HepG2 (cell line): ENCODE results near the gene ZNF782. TPM values are rescaled to one million over a fixed set of nuclear protein-coding genes. Genes with fewer than 3 reads are reported as not detected.

Source experiments
- ATAC-seq: fragments of 200-7000 bp; cut with Tn5 transposase; 3 replicates; pipeline ENCODE4 v1.9.1; 2020; ENCODE audit warnings: mild to moderate bottlenecking, moderate library complexity
- BruUV-seq: library from RNA; stranded (reverse); fragments of 400-500 nt; replicated peaks from 2 replicates; lab custom pipeline; 2021; lab: Mats Ljungman, UMichigan
- CTCF ChIA-PET: fragments of 300-600 bp; formaldehyde crosslinking; extraction: SDS; loops from one replicate; lab custom pipeline; 2021; ENCODE audit warnings: low total read pairs, inconsistent platforms, low intra/inter-chr PET ratio; lab: Yijun Ruan, JAX
- POLR2A ChIA-PET: fragments of 350-600 bp; sonication (Branson Sonifier 250); formaldehyde crosslinking; loops from one replicate; lab custom pipeline; 2020; ENCODE audit warnings: antibody characterized with exemption, inconsistent platforms; lab: Yijun Ruan, JAX
- DNase-seq: peaks from one replicate; pipeline ENCODE4 v3.0.0-alpha.2; 2015; ENCODE audit warnings: low spot score
- FAIRE-seq: peaks from 3 replicates; lab custom pipeline; 2011; peaks lifted over from hg19 to GRCh38; lab: Jason Lieb, UNC
- H2AFZ ChIP-seq: one replicate; pipeline ENCODE4 v1.6.1; 2011; ENCODE audit warnings: low read length, inconsistent platforms
- H3K27ac ChIP-seq: fragments of 300-600 bp; 3 replicates; pipeline ENCODE4 v1.8.0; 2011; ENCODE audit warnings: mixed run types, mild to moderate bottlenecking, mixed read lengths, low read length, inconsistent platforms; ENCODE audit not compliant: insufficient read depth; ENCODE audit errors: extremely low read length
- H3K27me3 ChIP-seq, 2 experiments: fragments of 200-600 bp in 1 of 2; 2 replicates in 1 of 2; 3 replicates in 1 of 2; pipeline versions ENCODE4 v1.6.0 to v1.8.0; 2011; ENCODE audit warnings: low read length in 2 of 2, mild to moderate bottlenecking in 2 of 2, moderate library complexity in 2 of 2, inconsistent platforms in 1 of 2; ENCODE audit not compliant: insufficient read depth in 2 of 2, control insufficient read depth in 1 of 2
- H3K36me3 ChIP-seq, 2 experiments: fragments of 200-600 bp in 1 of 2; replicated peaks in 1 of 2; 2 replicates in 1 of 2; 3 replicates in 1 of 2; pipeline versions ENCODE4 v1.5.1 to v1.8.0; 2011; ENCODE audit warnings: low read length in 2 of 2, inconsistent platforms in 1 of 2; ENCODE audit not compliant: insufficient read depth in 2 of 2, control insufficient read depth in 1 of 2
- H3K4me1 ChIP-seq: 2 replicates; pipeline ENCODE4 v1.5.1; 2012; ENCODE audit warnings: low read length, inconsistent platforms; ENCODE audit not compliant: insufficient read depth
- H3K4me2 ChIP-seq: 2 replicates; pipeline ENCODE4 v1.6.0; 2011; ENCODE audit warnings: low read depth, low read length, inconsistent platforms
- H3K4me3 ChIP-seq, 3 experiments: fragments of 200-600 bp in 1 of 3; sonication (generic), shearing (Covaris generic) in 1 of 3; replicated peaks in 1 of 3; 2 replicates each; pipeline ENCODE4 v1.5.1; 2011 to 2016; ENCODE audit warnings: low read length in 3 of 3, inconsistent platforms in 2 of 3, low read depth in 2 of 3, mild to moderate bottlenecking in 2 of 3, control low read depth in 1 of 3, mixed read lengths in 1 of 3; ENCODE audit not compliant: insufficient read depth in 1 of 3
- H3K79me2 ChIP-seq: one replicate; pipeline ENCODE4 v1.6.1; 2011; ENCODE audit warnings: low read length, inconsistent platforms; ENCODE audit not compliant: insufficient read depth
- H3K9ac ChIP-seq: 2 replicates; pipeline ENCODE4 v1.6.0; 2011; ENCODE audit warnings: mild to moderate bottlenecking, low read depth, low read length, inconsistent platforms; ENCODE audit not compliant: insufficient read depth
- H3K9me3 ChIP-seq: 2 replicates; pipeline ENCODE4 v1.5.1; 2012; ENCODE audit warnings: mild to moderate bottlenecking, low read length
- H4K20me1 ChIP-seq: 2 replicates; pipeline ENCODE4 v1.6.0; 2011; ENCODE audit warnings: inconsistent platforms, mild to moderate bottlenecking, low read length, moderate library complexity; ENCODE audit not compliant: insufficient read depth
- ATF7 ChIP-seq, 2 experiments: fragments of 450-650 bp in 1 of 2; sonication (generic) in 1 of 2; formaldehyde crosslinking in 1 of 2; IDR thresholded peaks; 2 replicates each; pipeline versions ENCODE4 v1.4.0 to v1.6.1; 2016 to 2020; ENCODE audit warnings: antibody characterized with exemption in 1 of 2, mild to moderate bottlenecking in 1 of 2, missing genetic modification reagents in 1 of 2
- CC2D1A ChIP-seq: sonication (generic); formaldehyde crosslinking; IDR thresholded peaks from 2 replicates; pipeline ENCODE4 v1.8.1; 2023; ENCODE audit warnings: mild to moderate bottlenecking, missing genetic modification reagents
- CREB1 ChIP-seq, 2 experiments: fragments of 450-650 bp in 1 of 2; IDR thresholded peaks; 2 replicates each; pipeline ENCODE4 v1.6.1; 2016 to 2017; ENCODE audit warnings: control low read depth in 1 of 2, mild to moderate bottlenecking in 1 of 2, missing compliant biosample characterization in 1 of 2, missing genetic modification characterization in 1 of 2
- KLF11 ChIP-seq: IDR thresholded peaks from 2 replicates; pipeline ENCODE4 v1.6.1; 2016; ENCODE audit warnings: missing compliant biosample characterization
- SMAD3 ChIP-seq: sonication (generic); formaldehyde crosslinking; IDR thresholded peaks from 2 replicates; pipeline ENCODE4 v1.4.0; 2020; ENCODE audit warnings: missing genetic modification reagents
- ZFX ChIP-seq: sonication (generic); formaldehyde crosslinking; IDR thresholded peaks from 2 replicates; pipeline ENCODE4 v1.4.0; 2020; ENCODE audit warnings: mild to moderate bottlenecking, low read depth, missing genetic modification reagents, moderate library complexity
- ZNF337 ChIP-seq: sonication (generic); formaldehyde crosslinking; IDR thresholded peaks from 2 replicates; pipeline ENCODE4 v1.5.1; 2020; ENCODE audit warnings: missing genetic modification reagents, low read depth, mild to moderate bottlenecking, borderline replicate concordance
- ZNF484 ChIP-seq: sonication (generic); formaldehyde crosslinking; IDR thresholded peaks from 2 replicates; pipeline ENCODE4 v1.5.1; 2020; ENCODE audit warnings: mild to moderate bottlenecking, low read depth, missing genetic modification reagents, borderline replicate concordance
- ZNF563 ChIP-seq: sonication (generic); formaldehyde crosslinking; IDR thresholded peaks from 2 replicates; pipeline ENCODE4 v1.8.0; 2022; ENCODE audit warnings: mild to moderate bottlenecking, moderate library complexity, missing genetic modification reagents
- WGBS: methylation state at CpG from one replicate; pipeline ENCODE4 v1.1.6; 2017; ENCODE audit warnings: low lambda C conversion rate; 5-methylcytosine and 5-hydroxymethylcytosine counted together
- in situ Hi-C: cut with HindIII; loops from 2 replicates; pipeline ENCODE4 v1.10.0; 2017; ENCODE audit warnings: low pct_unique_long_range_greater_than_20kb; ENCODE audit not compliant: extremely low pct_ligation_motif_present
- intact Hi-C: fragments of 100-400 bp; cut with micrococcal nuclease; formaldehyde crosslinking; loops from one replicate; pipeline ENCODE4 v1.10.0; 2022; ENCODE audit not compliant: unreplicated experiment
- polyA plus RNA-seq, 8 experiments: library from polyadenylated mRNA; depleted of rRNA in 3 of 8; stranded (reverse) in 7 of 8; unstranded in 1 of 8; fragments of >200 nt; fragmentation: Illumina TruSeq in 4 of 8; extraction: Trizol in 4 of 8; gene quantifications; 2 replicates each; pipeline versions ENCODE4 v1.2.1 to v1.2.3, GENCODE V29; 2011 to 2016; ENCODE audit warnings: low read depth in 4 of 8, missing spikeins in 1 of 8, mixed read lengths in 1 of 8; ENCODE audit not compliant: insufficient read depth in 1 of 8
- total RNA-seq, 5 experiments: library from RNA; depleted of rRNA; stranded (reverse); fragments of >200 nt; fragmentation: Illumina TruSeq; extraction: Trizol; gene quantifications; 2 replicates each; pipeline ENCODE4 v1.2.3, GENCODE V29; 2016; ENCODE audit warnings: low read depth in 1 of 5
- TF ChIP-seq, protein P1 (sequence below): sonication (generic); formaldehyde crosslinking; conservative IDR thresholded peaks from 2 replicates; pipeline ENCODE4 v1.4.0; 2020; ENCODE audit warnings: missing genetic modification reagents

ZNF782 gene
- total and polyA plus RNA-seq, 2 of the 13 experiments (the other 11 are each of a cell fraction or from before 2014, with no cell fraction given): 1.4 to 4.9 TPM

DNA sequence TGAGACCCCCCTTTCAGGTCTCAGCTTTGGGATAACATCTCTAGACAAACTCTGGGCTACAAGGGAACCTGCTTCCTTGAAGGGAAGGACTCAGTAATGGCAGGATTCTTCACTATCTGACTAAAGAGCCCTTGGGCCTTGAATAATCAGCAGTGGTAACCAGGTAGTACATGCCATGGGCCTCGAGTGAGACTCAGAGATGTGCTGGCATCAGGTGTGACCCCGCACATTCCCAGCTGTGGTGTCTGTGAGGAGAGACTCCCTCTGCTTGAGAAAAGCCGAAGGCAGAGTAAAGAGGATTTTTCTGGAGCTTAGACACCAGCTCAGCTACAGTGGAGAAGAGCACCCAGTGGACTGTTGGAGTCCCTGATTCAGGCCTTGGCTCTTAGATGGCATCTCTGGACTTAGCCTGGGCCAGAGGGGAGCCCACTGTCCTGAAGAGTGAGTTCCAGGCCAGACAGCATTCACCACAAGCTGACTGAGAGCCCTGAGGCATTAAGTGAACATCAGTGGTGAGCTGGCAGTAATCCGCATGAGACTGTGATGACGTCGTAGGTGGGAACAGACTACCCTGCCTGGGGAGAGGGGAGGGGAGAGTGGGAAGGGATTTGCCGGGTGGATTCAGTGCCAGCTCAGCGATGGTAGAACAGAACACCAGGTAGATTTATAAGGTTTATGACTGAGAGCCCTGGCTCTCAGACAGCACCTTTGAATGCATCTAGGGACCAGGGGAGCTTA is 5.3 kb upstream of the ZNF782 start:
- H3K4me3 ChIP-seq: no peak overlapping the region
- ChIA-PET POLR2A (interaction anchor here (4.9 kb wide), 1 partner anchor 15 kb away, joined by 59 read pairs; no protein-coding TSS in a partner anchor), CTCF (no interaction called here)
- no peak for ATAC-seq
- no peak overlapping the region for H3K27ac ChIP-seq
- H3K9me3 ChIP-seq: no peaks in the 10 kb centered on the region
- H4K20me1 ChIP-seq: no peaks in the 10 kb centered on the region
- no peak overlapping the region for H2AFZ ChIP-seq
- no peak for FAIRE-seq
- no TSS peak for BruUV-seq
- intact Hi-C loops (loop anchor here (5.0 to 10.0 kb wide), 4 partner anchors 375 to 758 kb away; no protein-coding TSS in a partner anchor), in situ Hi-C loops (loop anchor here (10.0 to 25.0 kb wide), 3 partner anchors 245 to 753 kb away; no protein-coding TSS in a partner anchor)
- no peaks in the 10 kb centered on the region for H3K79me2 ChIP-seq
- H3K4me1 ChIP-seq: peaks cover 54% of the 10 kb centered on the region
- no peak for DNase-seq
- no peaks in the 10 kb centered on the region for H3K27me3 ChIP-seq
- peak; percentile 81 for TF ChIP-seq ATF7 (IDR thresholded peaks at IDR 0.05)
- no peak for TF ChIP-seq ATF7 (CRISPR knock-in tag; IDR thresholded peaks at IDR 0.05)
- no peak for TF ChIP-seq ZNF337
- peak; percentile 61 for TF ChIP-seq CREB1 (IDR thresholded peaks at IDR 0.05)
- no peak for TF ChIP-seq CREB1 (CRISPR knock-in tag; IDR thresholded peaks at IDR 0.05)
- 0 out of 2 replicates have a peak, but pooled peaks have one; percentile 32 for TF ChIP-seq CC2D1A (CRISPR knock-in tag)
- TF ChIP-seq ZNF563 (CRISPR knock-in tag): peak; percentile 37; the same call in 1 of the 2 replicates
- WGBS: 73% methylated on average over 8 of the region's 8 CpGs
- H3K9ac ChIP-seq: no peak overlapping the region
- no peaks in the 10 kb centered on the region for H3K36me3 ChIP-seq
- no peak overlapping the region for H3K4me2 ChIP-seq

DNA sequence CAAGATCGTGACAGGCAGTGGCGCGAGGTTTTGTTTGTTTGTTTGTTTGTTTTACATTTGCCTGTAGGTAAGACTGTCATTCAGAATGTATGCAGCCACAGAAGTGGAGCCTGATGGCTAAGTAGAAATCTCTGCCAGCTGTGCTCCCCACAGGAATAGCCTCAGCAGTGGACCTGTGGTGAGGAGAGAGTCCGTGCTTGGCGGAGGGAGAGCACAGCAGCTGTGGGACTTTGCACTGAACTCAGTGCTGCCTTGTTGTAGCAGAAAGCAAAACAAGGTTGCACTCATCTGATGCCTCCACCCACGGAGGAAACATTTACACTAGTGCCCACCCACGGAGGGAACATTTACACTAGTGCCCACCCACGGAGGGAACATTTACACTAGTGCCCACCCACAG is 4.4 kb upstream of the ZNF782 start:
- Histone ChIP-seq H3K9ac (no peak overlapping the region; the same call in 1 of the 2 replicates), H3K9me3 (no peaks in the 10 kb centered on the region), H3K4me3 (peak overlapping the region in 1 of 3 experiments; percentile 28; a peak in 3 of 6 replicates), H2AFZ (no peak overlapping the region), H3K27ac (peak overlapping the region; percentile 35), H3K79me2 (peaks cover 3% of the 10 kb centered on the region), H3K27me3 (no peaks in the 10 kb centered on the region), H4K20me1 (0 out of 2 replicates have a peak, but pooled peaks cover under 1% of the 10 kb centered on the region), H3K36me3 (no peaks in the 10 kb centered on the region), H3K4me1 (peaks cover 55% of the 10 kb centered on the region), H3K4me2 (peak overlapping the region; percentile 68)
- ChIA-PET POLR2A (interaction anchor here (1.4 to 4.9 kb wide), 2 partner anchors 16 to 774 kb away, joined by 4 to 59 read pairs; partner anchors contain the start of genes NCBP1 and TSTD2), CTCF (no interaction called here)
- in situ Hi-C loops: loop anchor here (10.0 to 25.0 kb wide), 2 partner anchors 536 to 754 kb away; no protein-coding TSS in a partner anchor
- WGBS: 23% methylated on average over 6 of the region's 8 CpGs
- peak; percentile 49 for ATAC-seq
- no TSS peak for BruUV-seq
- intact Hi-C loops: loop anchor here (1.0 to 10.0 kb wide), 5 partner anchors 17 to 759 kb away; no protein-coding TSS in a partner anchor
- peak; percentile 40 for DNase-seq
- peak; percentile 60 for FAIRE-seq
- TF ChIP-seq, protein P1, sequence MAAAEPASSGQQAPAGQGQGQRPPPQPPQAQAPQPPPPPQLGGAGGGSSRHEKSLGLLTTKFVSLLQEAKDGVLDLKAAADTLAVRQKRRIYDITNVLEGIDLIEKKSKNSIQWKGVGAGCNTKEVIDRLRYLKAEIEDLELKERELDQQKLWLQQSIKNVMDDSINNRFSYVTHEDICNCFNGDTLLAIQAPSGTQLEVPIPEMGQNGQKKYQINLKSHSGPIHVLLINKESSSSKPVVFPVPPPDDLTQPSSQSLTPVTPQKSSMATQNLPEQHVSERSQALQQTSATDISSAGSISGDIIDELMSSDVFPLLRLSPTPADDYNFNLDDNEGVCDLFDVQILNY (CRISPR knock-in tag): no peak
- TF ChIP-seq KLF11 (CRISPR knock-in tag) (no peak), ZFX (no peak), ZNF484 (CRISPR knock-in tag) (no peak), SMAD3 (CRISPR knock-in tag) (no peak), ZNF337 (no peak)
